Measurements from ENCODE around the gene PRPS1.

PRPS1 gene

GRCh38 chrX:107675823-107676555 lies 47.7 kb downstream of the PRPS1 start:
- peak overlapping the region; percentile 56 for H3K9ac ChIP-seq (ENCODE audit: low read length)
- no peaks in the 10 kb centered on the region for H3K79me2 ChIP-seq (ENCODE audit: low read length)
- H3K4me2 ChIP-seq (ENCODE audit: low read length): peak overlapping the region; percentile 64
- peaks cover 17% of the 10 kb centered on the region for H3K27me3 ChIP-seq (ENCODE audit: low read depth, low read length)
- H2AFZ ChIP-seq (ENCODE audit: low read depth, low read length): no peak overlapping the region
- TF ChIP-seq EZH2phosphoT487 (IDR thresholded peaks at IDR 0.05; ENCODE audit: low read depth) (no peak), CTCF (IDR thresholded peaks at IDR 0.05; ENCODE audit: low read depth, low read length) (no peak)
- no peaks in the 10 kb centered on the region for H4K20me1 ChIP-seq (ENCODE audit: insufficient read depth, low read length)
- no peaks in the 10 kb centered on the region for H3K36me3 ChIP-seq (replicated peaks; ENCODE audit: low read depth, low read length)
- H3K4me3 ChIP-seq (ENCODE audit: low read length): peak overlapping the region; percentile 77
- H3K27ac ChIP-seq (ENCODE audit: low read length): no peak overlapping the region
- H3K9me3 ChIP-seq (ENCODE audit: insufficient read depth, low read length): no peaks in the 10 kb centered on the region
- peaks cover 22% of the 10 kb centered on the region for H3K4me1 ChIP-seq (ENCODE audit: low read length)

GRCh38 chrX:107676559-107677378 lies 48.5 kb downstream of the PRPS1 start:
- H4K20me1 ChIP-seq (ENCODE audit: insufficient read depth, low read length): no peaks in the 10 kb centered on the region
- no peak overlapping the region for H2AFZ ChIP-seq (ENCODE audit: low read depth, low read length)
- H3K79me2 ChIP-seq (ENCODE audit: low read length): no peaks in the 10 kb centered on the region
- peaks cover 22% of the 10 kb centered on the region for H3K4me1 ChIP-seq (ENCODE audit: low read length)
- no peaks in the 10 kb centered on the region for H3K9me3 ChIP-seq (ENCODE audit: insufficient read depth, low read length)
- peak overlapping the region; percentile 77 for H3K4me3 ChIP-seq (ENCODE audit: low read length)
- TF ChIP-seq EZH2phosphoT487 (IDR thresholded peaks at IDR 0.05; ENCODE audit: low read depth) (no peak), CTCF (IDR thresholded peaks at IDR 0.05; ENCODE audit: low read depth, low read length) (no peak)
- no peaks in the 10 kb centered on the region for H3K36me3 ChIP-seq (replicated peaks; ENCODE audit: low read depth, low read length)
- peaks cover 17% of the 10 kb centered on the region for H3K27me3 ChIP-seq (ENCODE audit: low read depth, low read length)
- H3K27ac ChIP-seq (ENCODE audit: low read length): no peak overlapping the region
- H3K9ac ChIP-seq (ENCODE audit: low read length): peak overlapping the region; percentile 56
- H3K4me2 ChIP-seq (ENCODE audit: low read length): peak overlapping the region; percentile 64

GRCh38 chrX:107677501-107677901 lies 49.2 kb downstream of the PRPS1 start:
- Histone ChIP-seq H3K4me3 (ENCODE audit: low read length) (peak overlapping the region; percentile 77), H3K27me3 (ENCODE audit: low read depth, low read length) (peaks cover 17% of the 10 kb centered on the region), H2AFZ (ENCODE audit: low read depth, low read length) (no peak overlapping the region), H3K36me3 (replicated peaks; ENCODE audit: low read depth, low read length) (no peaks in the 10 kb centered on the region), H3K9ac (ENCODE audit: low read length) (no peak overlapping the region), H3K27ac (ENCODE audit: low read length) (no peak overlapping the region), H3K9me3 (ENCODE audit: insufficient read depth, low read length) (no peaks in the 10 kb centered on the region), H3K79me2 (ENCODE audit: low read length) (no peaks in the 10 kb centered on the region), H3K4me1 (ENCODE audit: low read length) (peaks cover 22% of the 10 kb centered on the region), H3K4me2 (ENCODE audit: low read length) (peak overlapping the region; percentile 64), H4K20me1 (ENCODE audit: insufficient read depth, low read length) (no peaks in the 10 kb centered on the region)
- no peak for TF ChIP-seq EZH2phosphoT487 (IDR thresholded peaks at IDR 0.05; ENCODE audit: low read depth)
- TF ChIP-seq CTCF (IDR thresholded peaks at IDR 0.05; ENCODE audit: low read depth, low read length): no peak

GRCh38 chrX:107677909-107678308 lies 49.6 kb downstream of the PRPS1 start:
- no peaks in the 10 kb centered on the region for H3K36me3 ChIP-seq (replicated peaks; ENCODE audit: low read depth, low read length)
- no peak overlapping the region for H2AFZ ChIP-seq (ENCODE audit: low read depth, low read length)
- no peak overlapping the region for H3K4me2 ChIP-seq (ENCODE audit: low read length)
- no peaks in the 10 kb centered on the region for H3K79me2 ChIP-seq (ENCODE audit: low read length)
- H3K27ac ChIP-seq (ENCODE audit: low read length): no peak overlapping the region
- H3K9ac ChIP-seq (ENCODE audit: low read length): no peak overlapping the region
- H4K20me1 ChIP-seq (ENCODE audit: insufficient read depth, low read length): no peaks in the 10 kb centered on the region
- H3K27me3 ChIP-seq (ENCODE audit: low read depth, low read length): peaks cover 17% of the 10 kb centered on the region
- TF ChIP-seq CTCF (IDR thresholded peaks at IDR 0.05; ENCODE audit: low read depth, low read length) (no peak), EZH2phosphoT487 (IDR thresholded peaks at IDR 0.05; ENCODE audit: low read depth) (no peak)
- H3K4me1 ChIP-seq (ENCODE audit: low read length): peaks cover 22% of the 10 kb centered on the region
- H3K4me3 ChIP-seq (ENCODE audit: low read length): no peak overlapping the region
- no peaks in the 10 kb centered on the region for H3K9me3 ChIP-seq (ENCODE audit: insufficient read depth, low read length)
